Stimulated activated CD8-positive, alpha-beta memory T cell treated with anti-CD3 and anti-CD28 coated beads, Interleukin-4, amount 100 ng/mL, for 4 hours (primary cell): ENCODE measurements around the gene KIAA1671.

Experiments
- DNase-seq, 2 donors: peaks; one replicate each; pipeline ENCODE4 v3.0.0-alpha.2; 2020; ENCODE audit warnings: low read depth in 2 of 2, low spot score in 1 of 2

KIAA1671 gene

DNA sequence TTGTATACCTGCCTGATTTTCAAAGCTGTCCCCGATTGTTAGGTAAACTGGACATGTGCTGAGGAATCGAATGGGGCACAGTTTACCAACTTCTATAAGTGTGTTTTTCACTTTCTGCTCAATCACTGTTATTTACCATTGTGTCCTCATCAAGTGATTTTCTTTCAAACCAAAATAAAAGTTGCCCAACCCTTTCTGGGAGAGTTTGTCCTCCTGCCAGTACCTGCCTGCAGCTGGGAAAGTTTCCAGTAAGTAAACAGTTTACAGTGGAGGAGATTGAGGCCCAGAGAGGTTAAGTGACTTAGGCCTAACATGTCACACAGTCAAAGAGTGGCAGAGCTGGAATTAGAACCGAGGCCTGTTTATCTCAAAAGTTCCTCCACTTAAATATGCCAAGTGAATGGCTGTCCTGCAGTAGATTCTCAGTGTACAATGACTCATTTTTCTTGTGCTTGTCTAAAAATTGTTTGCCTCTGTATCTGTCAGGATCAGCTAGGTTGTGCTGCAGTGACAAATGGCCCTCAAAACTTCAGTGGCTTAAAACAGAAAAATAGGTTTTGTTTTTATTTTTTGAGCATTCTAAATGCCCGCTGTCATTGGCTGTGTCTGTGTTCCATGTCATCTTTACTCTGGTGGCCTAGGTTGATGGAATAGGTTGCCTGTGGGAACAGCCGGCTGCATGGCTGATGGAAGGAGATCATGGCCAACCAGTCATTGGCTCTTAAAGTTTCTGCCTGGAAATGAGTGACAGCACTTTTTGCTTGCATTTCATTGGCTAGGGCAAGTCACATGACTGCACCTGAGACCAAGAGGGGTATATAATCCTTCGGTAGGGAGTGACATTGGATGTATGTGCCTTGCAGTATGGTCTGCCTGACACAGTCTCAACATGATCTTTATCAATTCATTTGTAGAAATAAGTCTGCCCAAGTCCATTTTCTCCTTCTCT is 185.3 kb downstream of the KIAA1671 start:
- DNase-seq, result no peak

DNA sequence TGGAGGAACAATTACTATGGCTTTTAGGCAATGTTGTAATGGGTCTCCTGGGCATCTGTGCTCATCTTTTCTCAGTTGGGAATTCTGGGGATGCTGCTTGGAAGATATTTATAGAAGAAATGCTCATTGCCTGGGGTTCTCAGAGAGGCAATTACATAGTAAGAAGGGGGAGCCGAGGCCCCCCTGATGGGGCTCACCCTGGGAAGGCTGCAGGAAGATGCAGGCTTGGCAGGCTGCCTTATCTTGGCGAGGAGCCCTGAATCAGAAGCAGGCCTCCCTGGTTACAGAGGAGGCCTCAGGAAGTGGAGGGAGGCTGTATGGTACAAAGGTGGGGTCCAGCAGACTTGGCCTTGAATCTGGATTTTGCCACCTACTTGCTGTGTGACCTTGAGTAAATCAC is 186.5 kb downstream of the KIAA1671 start:
- no peak for DNase-seq

GRCh38 chr22:25142102-25142501 is 189.6 kb downstream of the KIAA1671 start:
- no peak for DNase-seq

GRCh38 chr22:25143156-25144076 is 190.9 kb downstream of the KIAA1671 start:
- DNase-seq, result no peak

DNA sequence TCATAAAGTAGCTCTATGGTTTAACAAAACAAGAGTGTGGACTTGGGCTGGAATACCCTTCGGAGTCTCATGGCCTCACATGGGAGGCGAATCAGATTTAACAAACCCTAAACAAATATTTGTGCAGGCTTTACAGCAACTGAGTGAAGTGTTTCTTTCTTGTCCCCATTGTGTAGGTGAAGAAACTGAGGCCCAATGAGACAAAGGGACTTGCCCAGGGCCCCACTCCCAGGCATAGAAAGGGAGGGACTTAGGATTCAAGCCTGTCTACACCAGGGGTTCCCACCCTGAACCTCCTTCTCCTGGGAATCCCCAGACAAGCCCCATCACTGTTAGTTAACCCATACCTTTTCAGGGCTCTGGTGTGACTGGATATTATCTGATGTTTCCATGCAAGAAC is 192.0 kb downstream of the KIAA1671 start:
- no peak for DNase-seq

- DNase-seq, result no peak
These were observed 193.8 kb downstream of the KIAA1671 start for GRCh38 chr22:25146307-25146706.

DNA sequence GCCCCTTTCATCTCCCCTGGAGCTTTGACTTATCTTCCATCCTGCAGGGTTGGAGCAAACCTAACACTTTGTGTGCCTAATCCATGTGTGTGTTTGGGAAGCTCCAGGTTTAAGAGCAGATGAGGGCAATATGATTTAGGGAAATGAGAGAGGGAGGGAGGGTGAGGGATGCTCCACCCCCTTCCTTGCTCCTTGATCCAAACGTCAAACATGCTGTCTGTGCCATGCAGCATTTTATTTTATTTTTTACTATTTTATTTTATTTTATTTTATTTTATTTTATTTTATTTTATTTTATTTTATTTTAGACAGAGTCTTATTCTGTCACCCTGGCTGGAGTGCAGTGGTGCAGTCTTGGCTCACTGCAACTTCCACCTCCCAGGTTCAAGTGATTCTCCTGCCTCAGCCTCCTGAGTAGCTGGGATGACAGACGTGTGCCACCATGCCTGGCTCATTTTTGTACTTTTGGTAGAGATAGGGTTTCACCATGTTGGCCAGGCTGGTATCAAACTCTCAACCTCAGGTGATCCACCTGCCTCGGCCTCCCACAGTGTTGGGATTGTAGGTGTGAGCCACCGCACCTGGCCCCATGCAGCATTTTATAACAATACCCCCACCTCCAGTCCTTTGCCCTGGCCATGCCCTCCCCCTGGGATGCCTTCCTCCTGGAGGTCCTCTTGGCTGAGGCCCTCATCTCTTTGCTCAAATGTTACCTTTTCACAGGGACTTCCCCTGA is 194.6 kb downstream of the KIAA1671 start:
- DNase-seq, result no peak

- no peak for DNase-seq
These were observed 195.1 kb downstream of the KIAA1671 start for GRCh38 chr22:25147642-25147928.

GRCh38 chr22:25148149-25148691 is 195.7 kb downstream of the KIAA1671 start:
- DNase-seq, result no peak

GRCh38 chr22:25149014-25149413 is 196.5 kb downstream of the KIAA1671 start:
- no peak for DNase-seq

GRCh38 chr22:25153961-25154666 is 201.6 kb downstream of the KIAA1671 start:
- no peak for DNase-seq

DNA sequence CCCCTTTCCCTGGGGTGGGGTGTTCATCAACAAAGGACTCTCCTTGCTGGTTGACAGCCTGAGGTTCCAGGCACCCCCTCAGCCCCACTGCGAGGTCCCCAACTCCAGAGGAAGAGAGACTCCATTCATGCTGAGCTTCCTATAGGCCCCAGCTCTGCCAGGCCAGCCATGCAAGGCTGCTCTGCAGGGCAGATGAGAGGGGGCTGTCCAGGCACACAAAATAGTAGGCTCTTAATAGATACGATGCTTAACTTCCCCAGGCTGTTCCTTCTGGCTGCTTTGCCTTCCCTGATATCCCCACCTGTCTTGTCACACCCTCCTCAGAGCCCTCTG is 202.1 kb downstream of the KIAA1671 start:
- no peak for DNase-seq

- no peak for DNase-seq
These were observed 204.2 kb downstream of the KIAA1671 start for GRCh38 chr22:25156736-25157135.

- no peak for DNase-seq
These were observed 206.5 kb downstream of the KIAA1671 start for GRCh38 chr22:25159028-25159427.

- DNase-seq, result no peak
These were observed 207.8 kb downstream of the KIAA1671 start for GRCh38 chr22:25160120-25160996.

DNA sequence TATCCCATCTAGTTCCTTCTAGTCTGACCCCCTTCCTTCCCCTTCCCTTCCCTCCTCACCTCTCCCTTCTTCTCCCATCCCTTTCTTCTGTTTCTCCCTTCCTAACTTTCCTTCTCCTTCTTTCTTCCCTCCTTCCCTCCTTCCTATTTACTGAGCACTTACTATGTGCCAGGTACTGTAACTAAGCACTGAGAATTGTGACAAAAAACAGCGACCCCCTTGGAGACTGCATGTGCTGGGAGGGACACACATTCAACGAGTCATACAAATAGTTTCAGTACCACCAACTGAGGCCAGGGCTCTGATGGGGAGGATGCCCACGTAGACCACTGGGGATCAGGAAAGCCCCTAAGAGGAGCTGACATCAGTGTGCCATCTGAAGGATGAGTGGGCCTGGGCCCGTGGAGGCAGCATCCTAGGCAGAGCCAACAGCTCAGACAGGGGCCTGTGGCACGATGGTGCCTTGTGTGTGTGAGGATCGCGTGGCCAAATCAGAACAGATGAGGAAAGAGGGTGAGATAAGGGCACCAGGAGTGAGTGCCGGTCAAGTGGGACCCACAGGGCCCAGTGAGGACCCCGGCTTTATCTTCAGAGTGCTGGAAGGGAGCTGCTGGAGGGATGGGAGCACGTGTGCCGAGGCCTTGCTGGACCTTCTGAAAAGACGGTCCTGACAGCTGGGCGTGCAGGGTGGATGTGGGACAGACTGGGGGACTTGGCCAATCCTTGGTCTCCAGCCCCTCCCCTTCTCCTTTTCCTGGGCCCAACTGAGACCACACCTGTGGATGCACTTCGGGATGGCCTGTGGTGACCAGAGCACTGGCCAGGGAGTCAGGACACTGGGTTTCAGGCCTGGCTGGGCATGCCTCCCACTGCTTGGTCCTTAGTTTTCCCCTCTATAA is 208.8 kb downstream of the KIAA1671 start:
- no peak for DNase-seq

GRCh38 chr22:25161916-25162530 is 209.5 kb downstream of the KIAA1671 start:
- DNase-seq, result no peak

DNA sequence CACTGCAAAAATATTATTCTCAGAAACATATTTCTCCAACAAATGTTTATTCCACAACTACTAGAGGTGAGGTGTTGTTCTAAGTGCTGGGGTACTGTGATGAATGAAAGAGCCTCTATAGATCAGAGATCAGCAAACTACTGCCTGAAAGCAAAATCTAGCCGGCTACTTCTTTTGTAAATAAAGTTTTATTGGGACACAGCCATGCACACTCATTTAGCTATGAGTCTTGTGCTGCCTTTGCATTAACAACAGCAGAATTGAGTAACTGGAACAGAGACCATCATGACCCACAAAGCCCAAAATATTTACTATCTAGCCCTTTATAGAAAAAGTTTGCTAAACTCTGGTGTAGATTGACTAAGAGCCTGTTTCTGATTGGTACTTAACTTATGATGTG is 210.0 kb downstream of the KIAA1671 start:
- no peak for DNase-seq
